ENCODE results near the gene PAQR8.

The PAQR8 gene

DNA sequence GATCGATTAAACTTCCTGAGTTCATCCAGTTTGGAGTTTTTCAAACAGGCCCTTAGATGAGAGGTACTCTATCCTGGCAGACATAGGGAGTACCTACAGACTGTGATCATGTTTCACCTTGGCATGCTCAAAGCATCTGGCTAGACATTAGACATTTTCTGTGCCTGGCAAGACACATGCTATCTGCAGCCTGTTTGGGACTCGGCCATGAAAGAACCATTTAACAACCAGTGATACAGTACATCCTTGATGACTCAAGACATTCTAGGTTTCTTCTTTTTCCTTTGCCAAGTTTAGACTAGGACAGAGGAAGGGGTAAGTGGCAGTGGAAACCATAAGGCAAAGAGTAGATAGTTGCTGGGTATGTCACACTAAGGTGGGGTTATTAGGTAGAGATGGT lies 15.4 kb upstream of the PAQR8 start:
- TF ChIP-seq, protein P1, sequence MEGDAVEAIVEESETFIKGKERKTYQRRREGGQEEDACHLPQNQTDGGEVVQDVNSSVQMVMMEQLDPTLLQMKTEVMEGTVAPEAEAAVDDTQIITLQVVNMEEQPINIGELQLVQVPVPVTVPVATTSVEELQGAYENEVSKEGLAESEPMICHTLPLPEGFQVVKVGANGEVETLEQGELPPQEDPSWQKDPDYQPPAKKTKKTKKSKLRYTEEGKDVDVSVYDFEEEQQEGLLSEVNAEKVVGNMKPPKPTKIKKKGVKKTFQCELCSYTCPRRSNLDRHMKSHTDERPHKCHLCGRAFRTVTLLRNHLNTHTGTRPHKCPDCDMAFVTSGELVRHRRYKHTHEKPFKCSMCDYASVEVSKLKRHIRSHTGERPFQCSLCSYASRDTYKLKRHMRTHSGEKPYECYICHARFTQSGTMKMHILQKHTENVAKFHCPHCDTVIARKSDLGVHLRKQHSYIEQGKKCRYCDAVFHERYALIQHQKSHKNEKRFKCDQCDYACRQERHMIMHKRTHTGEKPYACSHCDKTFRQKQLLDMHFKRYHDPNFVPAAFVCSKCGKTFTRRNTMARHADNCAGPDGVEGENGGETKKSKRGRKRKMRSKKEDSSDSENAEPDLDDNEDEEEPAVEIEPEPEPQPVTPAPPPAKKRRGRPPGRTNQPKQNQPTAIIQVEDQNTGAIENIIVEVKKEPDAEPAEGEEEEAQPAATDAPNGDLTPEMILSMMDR (IDR thresholded peaks at IDR 0.05; ENCODE audit: borderline replicate concordance, insufficient read depth, low read depth, low read length): no peak
- H3K4me3 ChIP-seq (ENCODE audit: low read depth, low read length): no peak overlapping the region

DNA sequence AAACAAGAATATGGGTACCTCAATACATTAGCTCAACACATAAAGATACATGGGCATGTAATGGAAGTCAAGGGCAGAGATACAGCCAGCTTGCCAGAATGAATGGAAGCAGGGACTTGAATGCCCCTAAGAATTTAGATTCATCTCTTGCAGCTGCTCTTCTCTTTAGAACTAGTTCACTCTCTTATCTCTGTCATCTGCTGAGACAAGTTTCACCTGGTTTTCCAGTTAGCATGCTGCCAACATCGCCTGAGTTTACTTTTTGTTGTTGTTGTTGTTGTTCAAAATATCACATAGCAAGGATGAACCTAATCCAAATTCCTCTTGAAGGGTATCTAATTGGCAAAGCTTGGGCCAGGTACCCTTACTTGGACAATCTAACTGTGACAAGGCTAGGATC lies 14.1 kb upstream of the PAQR8 start:
- no peak overlapping the region for H3K4me3 ChIP-seq (ENCODE audit: low read depth, low read length)
- TF ChIP-seq, protein P1 (IDR thresholded peaks at IDR 0.05; ENCODE audit: borderline replicate concordance, insufficient read depth, low read depth, low read length): no peak

DNA sequence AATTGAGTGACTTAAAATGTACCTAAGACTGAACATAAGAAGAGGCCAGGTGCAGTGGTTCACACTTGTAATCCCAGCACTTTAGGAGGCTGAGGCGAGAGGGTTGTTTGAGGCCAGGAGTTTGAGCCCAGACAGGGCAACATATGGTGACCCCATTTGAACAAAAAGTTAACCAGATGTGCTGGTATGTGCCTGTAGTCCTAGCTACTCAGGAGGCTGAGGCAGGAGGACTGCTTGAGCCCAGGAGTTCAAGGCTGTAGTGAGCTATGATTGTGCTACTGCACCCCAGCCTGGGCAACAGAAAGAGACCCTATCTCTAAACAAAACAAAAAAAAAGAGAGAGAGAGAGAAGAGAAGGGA lies 10.1 kb upstream of the PAQR8 start:
- TF ChIP-seq, protein P1 (IDR thresholded peaks at IDR 0.05; ENCODE audit: borderline replicate concordance, insufficient read depth, low read depth, low read length): no peak
- no peak overlapping the region for H3K4me3 ChIP-seq (ENCODE audit: low read depth, low read length)

DNA sequence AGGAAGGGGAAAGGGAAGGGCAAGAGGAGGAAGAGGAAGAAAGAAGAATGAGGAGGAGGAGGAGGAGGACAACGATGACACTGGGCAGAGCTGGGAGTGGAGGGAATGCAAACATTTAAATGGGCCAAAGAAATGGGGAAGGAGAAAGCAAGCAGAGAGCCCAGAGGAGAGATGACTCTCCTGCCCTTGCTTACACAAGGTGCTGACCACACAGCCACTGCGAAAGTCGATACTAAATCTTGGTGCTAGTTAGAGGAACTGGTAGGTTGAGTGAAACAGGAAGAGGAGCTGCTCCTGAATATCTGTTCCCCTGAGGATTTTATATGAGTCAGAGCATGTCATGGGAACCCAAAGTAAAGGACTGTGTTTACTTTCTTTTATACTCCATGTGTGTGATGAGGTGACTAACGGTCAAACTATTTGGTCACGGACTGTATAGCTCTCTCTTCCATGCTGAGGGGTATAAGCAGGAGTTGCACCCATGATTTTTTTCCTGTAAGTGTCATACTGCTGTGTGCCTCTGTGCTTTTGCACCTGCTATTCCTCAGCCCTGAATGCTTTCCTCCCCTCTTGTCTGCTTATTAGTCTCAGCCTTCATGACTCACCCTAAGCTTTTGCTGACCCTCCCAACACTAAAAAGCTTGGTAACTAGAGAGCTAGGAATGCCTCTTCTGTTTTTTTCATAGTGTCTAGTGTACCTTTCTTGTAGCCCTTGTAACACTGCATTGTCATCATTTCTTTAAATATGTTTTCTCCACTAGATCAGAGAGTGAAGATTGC lies 9.5 kb upstream of the PAQR8 start:
- H3K4me3 ChIP-seq (ENCODE audit: low read depth, low read length): no peak overlapping the region
- TF ChIP-seq, protein P1 (IDR thresholded peaks at IDR 0.05; ENCODE audit: borderline replicate concordance, insufficient read depth, low read depth, low read length): no peak

DNA sequence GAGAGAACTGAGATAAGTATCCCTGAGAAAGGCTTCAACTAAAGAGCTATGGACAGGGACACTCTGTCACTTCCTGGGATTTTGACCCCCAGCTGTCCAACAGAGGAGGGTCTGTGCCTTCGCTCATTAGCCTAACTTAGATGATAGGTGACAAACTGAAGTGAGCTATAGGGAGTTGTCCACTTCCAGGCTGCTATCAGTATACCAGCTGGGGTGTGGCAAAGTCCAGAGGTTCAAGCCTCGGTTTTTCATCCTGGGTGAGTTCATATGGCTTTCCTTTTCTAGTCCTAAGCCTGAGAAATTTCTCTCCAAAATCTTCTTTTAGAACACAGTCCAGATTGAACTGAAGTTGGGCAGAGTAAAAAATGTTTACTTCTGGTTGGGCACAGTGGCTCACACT lies 5.9 kb upstream of the PAQR8 start:
- no peak overlapping the region for H3K4me3 ChIP-seq (ENCODE audit: low read depth, low read length)
- TF ChIP-seq, protein P1 (IDR thresholded peaks at IDR 0.05; ENCODE audit: borderline replicate concordance, insufficient read depth, low read depth, low read length): no peak

DNA sequence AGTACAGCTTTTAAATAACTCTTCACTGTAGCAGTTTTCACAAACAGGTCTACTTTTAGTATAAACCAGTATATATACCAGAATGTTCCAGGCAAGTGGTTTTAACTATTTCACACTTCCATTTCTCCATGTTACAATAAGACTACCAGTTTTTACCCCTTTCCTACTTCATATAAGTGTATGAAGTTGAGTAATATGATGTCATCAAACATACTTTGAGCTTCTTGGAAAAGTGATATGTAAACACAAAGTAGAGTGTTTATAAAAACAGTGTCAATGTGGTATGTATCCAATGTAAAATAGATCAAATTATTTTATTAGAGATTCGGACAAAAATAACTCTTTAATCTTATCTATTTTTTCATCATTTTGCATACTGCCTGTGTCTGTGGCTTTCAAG lies 2.5 kb upstream of the PAQR8 start:
- no peak overlapping the region for H3K4me3 ChIP-seq (ENCODE audit: low read depth, low read length)
- TF ChIP-seq, protein P1 (IDR thresholded peaks at IDR 0.05; ENCODE audit: borderline replicate concordance, insufficient read depth, low read depth, low read length): no peak

DNA sequence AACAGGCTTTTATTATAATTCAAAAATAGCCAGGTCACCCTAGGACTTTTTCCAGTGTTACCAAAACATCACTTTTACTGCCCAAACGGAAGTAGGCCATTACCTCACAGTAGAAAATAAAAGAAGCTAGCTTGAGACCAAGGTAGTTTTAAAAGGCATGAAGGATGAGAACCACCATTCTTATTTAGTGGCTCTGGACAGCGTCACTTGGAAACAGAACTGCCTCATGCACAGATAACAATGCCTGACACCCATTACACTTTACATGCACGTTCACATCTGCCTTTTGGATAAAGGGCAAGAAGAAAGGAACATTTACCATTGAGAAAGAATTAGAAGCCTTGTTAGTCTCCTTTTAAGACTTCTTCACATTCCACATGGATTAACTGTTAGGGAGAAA lies 1.9 kb upstream of the PAQR8 start:
- TF ChIP-seq, protein P1 (IDR thresholded peaks at IDR 0.05; ENCODE audit: borderline replicate concordance, insufficient read depth, low read depth, low read length): no peak
- no peak overlapping the region for H3K4me3 ChIP-seq (ENCODE audit: low read depth, low read length)
